Measurements from ENCODE around the gene STEAP1. TPM values are rescaled to one million over a fixed set of nuclear protein-coding genes. Genes with fewer than 3 reads are reported as not detected.

Gene STEAP1
- total RNA-seq, 1 donor from 2014 or later, result not detected

DNA sequence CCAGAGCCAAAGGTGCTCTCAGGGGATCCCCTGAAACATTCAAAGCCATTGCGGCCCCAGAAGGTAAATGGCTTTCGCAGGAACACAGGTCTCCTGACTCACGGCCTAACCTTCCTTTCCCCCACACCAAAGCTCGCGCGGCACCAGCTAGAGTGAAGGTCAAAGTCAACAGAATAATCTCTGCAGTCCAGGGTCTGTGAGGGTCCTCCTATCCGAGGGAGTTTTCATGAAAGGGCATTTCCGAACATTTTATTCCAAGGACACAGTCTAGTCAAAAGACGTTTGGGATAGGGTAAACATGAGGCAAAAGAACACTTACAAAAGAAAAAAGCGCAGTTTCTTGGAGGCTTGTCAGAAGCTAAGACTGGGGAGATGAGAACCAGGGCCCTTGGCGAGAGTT lies 56.7 kb downstream of the STEAP1 start:
- TF ChIP-seq, protein P1, sequence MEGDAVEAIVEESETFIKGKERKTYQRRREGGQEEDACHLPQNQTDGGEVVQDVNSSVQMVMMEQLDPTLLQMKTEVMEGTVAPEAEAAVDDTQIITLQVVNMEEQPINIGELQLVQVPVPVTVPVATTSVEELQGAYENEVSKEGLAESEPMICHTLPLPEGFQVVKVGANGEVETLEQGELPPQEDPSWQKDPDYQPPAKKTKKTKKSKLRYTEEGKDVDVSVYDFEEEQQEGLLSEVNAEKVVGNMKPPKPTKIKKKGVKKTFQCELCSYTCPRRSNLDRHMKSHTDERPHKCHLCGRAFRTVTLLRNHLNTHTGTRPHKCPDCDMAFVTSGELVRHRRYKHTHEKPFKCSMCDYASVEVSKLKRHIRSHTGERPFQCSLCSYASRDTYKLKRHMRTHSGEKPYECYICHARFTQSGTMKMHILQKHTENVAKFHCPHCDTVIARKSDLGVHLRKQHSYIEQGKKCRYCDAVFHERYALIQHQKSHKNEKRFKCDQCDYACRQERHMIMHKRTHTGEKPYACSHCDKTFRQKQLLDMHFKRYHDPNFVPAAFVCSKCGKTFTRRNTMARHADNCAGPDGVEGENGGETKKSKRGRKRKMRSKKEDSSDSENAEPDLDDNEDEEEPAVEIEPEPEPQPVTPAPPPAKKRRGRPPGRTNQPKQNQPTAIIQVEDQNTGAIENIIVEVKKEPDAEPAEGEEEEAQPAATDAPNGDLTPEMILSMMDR (IDR thresholded peaks at IDR 0.05; ENCODE audit: partially characterized antibody, unreplicated experiment), result no peak
- peaks cover 6% of the 10 kb centered on the region for H3K4me1 Mint-ChIP-seq (ENCODE audit: low read depth, unreplicated experiment)
- H3K9me3 Mint-ChIP-seq (ENCODE audit: unreplicated experiment), result no peaks in the 10 kb centered on the region
- H3K4me3 Mint-ChIP-seq (ENCODE audit: unreplicated experiment), result peak overlapping the region; percentile 88
- H3K27ac Mint-ChIP-seq (ENCODE audit: unreplicated experiment), result no peak overlapping the region
- peaks cover 4% of the 10 kb centered on the region for H3K27me3 Mint-ChIP-seq (ENCODE audit: unreplicated experiment)
- no peak for DNase-seq
- H3K36me3 Mint-ChIP-seq (ENCODE audit: unreplicated experiment), result no peaks in the 10 kb centered on the region

DNA sequence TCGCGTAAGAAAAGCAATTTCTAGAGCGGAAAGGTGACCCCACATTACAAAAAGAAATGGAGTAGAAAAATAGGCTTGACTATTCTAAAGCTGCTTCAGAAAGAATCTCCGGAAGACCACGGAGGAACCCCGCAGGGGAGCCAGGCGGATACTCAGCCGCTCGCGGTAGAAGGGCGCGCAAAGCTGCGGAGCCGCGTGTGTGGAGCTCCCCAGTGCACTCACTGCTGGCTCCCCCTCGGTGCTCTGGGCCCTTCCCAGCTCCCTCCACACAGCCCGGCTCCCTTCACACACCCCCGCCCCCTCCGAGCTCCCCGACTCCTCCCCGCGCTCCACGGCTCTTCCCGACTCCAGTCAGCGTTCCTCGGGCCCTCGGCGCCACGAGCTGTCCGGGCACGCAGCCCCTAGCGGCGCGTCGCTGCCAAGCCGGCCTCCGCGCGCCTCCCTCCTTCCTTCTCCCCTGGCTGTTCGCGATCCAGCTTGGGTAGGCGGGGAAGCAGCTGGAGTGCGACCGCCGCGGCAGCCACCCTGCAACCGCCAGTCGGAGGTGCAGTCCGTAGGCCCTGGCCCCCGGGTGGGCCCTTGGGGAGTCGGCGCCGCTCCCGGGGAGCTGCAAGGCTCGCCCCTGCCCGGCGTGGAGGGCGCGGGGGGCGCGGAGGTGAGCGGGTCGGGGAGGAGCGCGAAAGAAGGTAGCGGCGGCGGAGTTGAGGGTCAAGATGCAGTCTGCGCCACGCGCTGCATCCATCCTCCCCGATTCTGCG lies 57.3 kb downstream of the STEAP1 start, which contains the start of gene STEAP2:
Gene STEAP2 (plus strand): TSS at position 350 of the 758 bp plus-strand sequence. CDS start 13,343 bp downstream, outside the sequence.
- H3K4me3 Mint-ChIP-seq (ENCODE audit: unreplicated experiment), result peak within 1 kb of the TSS; percentile 88
- H3K27ac Mint-ChIP-seq (ENCODE audit: unreplicated experiment), result no peak within 1 kb of the TSS
- H3K4me1 Mint-ChIP-seq (ENCODE audit: low read depth, unreplicated experiment), result peaks cover 6% of the 10 kb centered on the region
- DNase-seq, result peak; percentile 87
- TF ChIP-seq, protein P1 (IDR thresholded peaks at IDR 0.05; ENCODE audit: partially characterized antibody, unreplicated experiment), result peak; percentile 73
- peaks cover 4% of the 10 kb centered on the region for H3K27me3 Mint-ChIP-seq (ENCODE audit: unreplicated experiment)
- H3K36me3 Mint-ChIP-seq (ENCODE audit: unreplicated experiment), result no peaks in the 10 kb centered on the region
- no peaks in the 10 kb centered on the region for H3K9me3 Mint-ChIP-seq (ENCODE audit: unreplicated experiment)

DNA sequence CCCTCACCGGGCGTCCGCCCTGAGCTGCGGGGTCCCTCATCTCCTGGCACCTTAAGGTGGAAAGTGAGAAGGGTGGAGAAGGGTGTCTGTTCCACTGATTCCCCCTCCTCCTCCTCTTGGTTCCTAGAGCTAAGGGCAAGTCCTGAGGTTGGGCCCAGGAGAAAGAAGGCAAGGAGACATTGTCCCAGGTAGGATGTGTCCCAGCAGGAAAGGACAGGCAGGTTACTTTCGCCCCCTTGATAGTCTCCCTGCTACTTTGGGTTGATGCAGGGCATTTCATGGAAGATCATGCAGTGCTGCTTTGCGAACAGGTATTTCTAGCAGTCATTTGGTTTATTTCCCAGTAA lies 57.9 kb downstream of the STEAP1 start:
- DNase-seq, result no peak
- H3K27me3 Mint-ChIP-seq (ENCODE audit: unreplicated experiment), result peaks cover 4% of the 10 kb centered on the region
- H3K4me1 Mint-ChIP-seq (ENCODE audit: low read depth, unreplicated experiment), result peaks cover 6% of the 10 kb centered on the region
- H3K27ac Mint-ChIP-seq (ENCODE audit: unreplicated experiment), result no peak overlapping the region
- TF ChIP-seq, protein P1 (IDR thresholded peaks at IDR 0.05; ENCODE audit: partially characterized antibody, unreplicated experiment), result no peak
- H3K36me3 Mint-ChIP-seq (ENCODE audit: unreplicated experiment), result no peaks in the 10 kb centered on the region
- H3K9me3 Mint-ChIP-seq (ENCODE audit: unreplicated experiment), result no peaks in the 10 kb centered on the region
- H3K4me3 Mint-ChIP-seq (ENCODE audit: unreplicated experiment), result peak overlapping the region; percentile 88

DNA sequence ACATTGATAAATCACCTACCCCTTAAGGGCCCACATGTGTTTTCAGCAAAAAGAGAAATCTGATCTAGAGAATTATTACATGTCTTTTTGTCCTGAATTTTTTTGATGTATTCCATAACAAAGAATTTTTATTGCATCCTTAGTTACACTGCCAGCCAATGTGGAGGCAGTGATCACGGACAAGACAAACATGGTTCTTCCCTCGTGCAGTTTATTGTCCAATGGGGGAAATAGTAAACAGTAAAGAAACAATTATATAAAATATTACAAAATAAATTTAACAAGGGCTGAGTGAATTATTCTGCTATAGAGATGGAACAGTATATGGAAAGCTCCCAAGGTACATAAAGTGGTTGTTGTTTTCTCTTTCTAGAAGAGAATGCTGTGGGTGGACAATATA lies 59.3 kb downstream of the STEAP1 start:
- Mint-ChIP-seq H3K4me3 (ENCODE audit: unreplicated experiment) (no peak overlapping the region), H3K9me3 (ENCODE audit: unreplicated experiment) (no peaks in the 10 kb centered on the region), H3K36me3 (ENCODE audit: unreplicated experiment) (no peaks in the 10 kb centered on the region), H3K4me1 (ENCODE audit: low read depth, unreplicated experiment) (peaks cover 6% of the 10 kb centered on the region), H3K27me3 (ENCODE audit: unreplicated experiment) (peaks cover 4% of the 10 kb centered on the region), H3K27ac (ENCODE audit: unreplicated experiment) (no peak overlapping the region)
- TF ChIP-seq, protein P1 (IDR thresholded peaks at IDR 0.05; ENCODE audit: partially characterized antibody, unreplicated experiment), result no peak
- no peak for DNase-seq

Other genes with a start within 250 kb of the STEAP1 start
- gene STEAP2, start 57.3 kb downstream of the STEAP1 start, total RNA-seq (ENCODE audit: unreplicated experiment), result 0.59 TPM
- gene CFAP69, start 90.7 kb downstream of the STEAP1 start, total RNA-seq (ENCODE audit: unreplicated experiment), result 0.71 TPM
- not detected for gene FAM237B, start 166.8 kb downstream of the STEAP1 start, total RNA-seq (ENCODE audit: unreplicated experiment)
- gene GTPBP10, start 192.2 kb downstream of the STEAP1 start, total RNA-seq (ENCODE audit: unreplicated experiment), result 18.7 TPM
- gene CLDN12, start 249.0 kb downstream of the STEAP1 start, total RNA-seq (ENCODE audit: unreplicated experiment), result 53.9 TPM

Measured in glutamatergic neuron (in vitro differentiated cells).